ENCODE measurements around the gene CD164L2. TPM values are rescaled to one million over a fixed set of nuclear protein-coding genes. Genes with fewer than 3 reads are reported as not detected.

CD164L2 gene
- total and polyA plus RNA-seq, 2 experiments from 2014 or later: 2.0 to 2.8 TPM

- no peak for TF ChIP-seq EZH2phosphoT487 (IDR thresholded peaks at IDR 0.05; ENCODE audit: unreplicated experiment)
- no peak for TF ChIP-seq REST (IDR thresholded peaks at IDR 0.05; ENCODE audit: unreplicated experiment)
- TF ChIP-seq JUNB (IDR thresholded peaks at IDR 0.05; ENCODE audit: unreplicated experiment): no peak
- no peak for TF ChIP-seq STAT1 (IDR thresholded peaks at IDR 0.05; ENCODE audit: unreplicated experiment)
- TF ChIP-seq POLR2AphosphoS5 (IDR thresholded peaks at IDR 0.05; ENCODE audit: low read depth): no peak
Observed at GRCh38 chr1:27331922-27332321, 51.2 kb downstream of the CD164L2 start (continued).

GRCh38 chr1:27331426-27331825 is 51.7 kb downstream of the CD164L2 start:
- ATAC-seq (no peak), DNase-seq (ENCODE audit: low spot score) (no peak)
- H3K4me3 Mint-ChIP-seq: no peak overlapping the region
- no peaks in the 10 kb centered on the region for H3K4me1 Mint-ChIP-seq
- no peak overlapping the region for H3K27ac Mint-ChIP-seq
- H4K20me1 ChIP-seq (replicated peaks; ENCODE audit: insufficient read depth): peaks cover 15% of the 10 kb centered on the region
- H3K9me3 Mint-ChIP-seq: no peaks in the 10 kb centered on the region
- no peaks in the 10 kb centered on the region for H3K9me2 ChIP-seq (ENCODE audit: insufficient read depth)
- no peak overlapping the region for H2AFZ ChIP-seq
- peaks cover 5% of the 10 kb centered on the region; the same call in 1 of the 2 replicates for H3F3A ChIP-seq (replicated peaks; ENCODE audit: low read depth)
- no peaks in the 10 kb centered on the region for H3K27me3 ChIP-seq (ENCODE audit: insufficient read depth)
- no peak overlapping the region for H3K4me2 ChIP-seq
- peaks cover 4% of the 10 kb centered on the region; the same call in 1 of the 2 replicates for H3K36me3 ChIP-seq (ENCODE audit: insufficient read depth)
- H3K27me3 Mint-ChIP-seq (ENCODE audit: insufficient read depth, low read depth, poor library complexity): peaks cover 9% of the 10 kb centered on the region
- no peak overlapping the region for H3K4me3 ChIP-seq
- peaks cover 44% of the 10 kb centered on the region for H3K36me3 Mint-ChIP-seq (ENCODE audit: low read depth)
- no peaks in the 10 kb centered on the region for H3K4me1 ChIP-seq (ENCODE audit: insufficient read depth)
- peaks cover 25% of the 10 kb centered on the region for H3K79me2 ChIP-seq (replicated peaks; ENCODE audit: insufficient read depth)
- TF ChIP-seq POLR2AphosphoS5 (IDR thresholded peaks at IDR 0.05; ENCODE audit: low read depth): no peak
- no peak for TF ChIP-seq CREB1 (CRISPR knock-in tag; IDR thresholded peaks at IDR 0.05; ENCODE audit: low read depth)
- no peak for TF ChIP-seq REST (IDR thresholded peaks at IDR 0.05; ENCODE audit: unreplicated experiment)
- TF ChIP-seq EZH2phosphoT487 (IDR thresholded peaks at IDR 0.05; ENCODE audit: unreplicated experiment): no peak
- H3K27ac ChIP-seq (ENCODE audit: low read depth): no peak overlapping the region

All from GM23338 (cell line).